ENCODE data around the gene MUS81.

GRCh38 chr11:65872586-65873317 lies 12.5 kb downstream of the MUS81 start, which contains the start of gene EFEMP2:
- no peak for TF ChIP-seq CTCF (conservative IDR thresholded peaks at IDR 0.05; ENCODE audit: low read length)
- TF ChIP-seq EZH2phosphoT487 (IDR thresholded peaks at IDR 0.05; ENCODE audit: borderline replicate concordance, low read depth, low read length), result no peak
